GM18951 (cell line): ENCODE measurements around the gene DCDC2.
"Not testable (repeated sequence)": the region's sequence is repeated elsewhere in the genome, so short reads cannot be mapped to it uniquely, and the experiment has no call there.

Experiments used
- POLR2A ChIP-seq: IDR thresholded peaks from 4 replicates; pipeline ENCODE4 v1.6.1; 2011; ENCODE audit warnings: mild to moderate bottlenecking; ENCODE audit not compliant: insufficient read length, insufficient read depth; ENCODE audit errors: extremely low read depth
- in situ Hi-C: fragments of 300-500 bp; cut with MboI; formaldehyde crosslinking; loops from one replicate; pipeline ENCODE4 v1.12.0; 2022; ENCODE audit warnings: low sequenced_read_pairs, mixed read lengths, inconsistent platforms; ENCODE audit not compliant: unreplicated experiment

Gene DCDC2

DNA sequence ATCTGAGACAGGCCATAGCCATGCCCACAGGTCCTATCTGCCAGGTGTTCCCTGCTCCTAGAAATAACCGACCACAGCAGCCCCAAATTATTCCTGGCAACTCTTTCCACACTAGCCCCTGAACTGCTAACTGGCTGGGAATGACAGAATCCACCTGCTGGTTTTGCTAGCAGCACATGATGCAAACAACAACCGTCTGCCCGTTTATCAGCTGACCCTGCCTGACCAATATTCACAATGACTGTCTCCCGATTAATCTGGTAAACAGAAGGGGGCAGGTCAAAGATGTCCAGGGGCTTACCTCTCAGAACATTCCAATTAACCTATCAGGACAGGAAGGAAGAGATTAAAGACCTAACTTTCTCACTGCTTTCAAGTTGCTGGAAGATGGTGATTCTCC lies 130.3 kb downstream of the DCDC2 start:
- TF ChIP-seq POLR2A: no peak
- in situ Hi-C loops: no loop called here

DNA sequence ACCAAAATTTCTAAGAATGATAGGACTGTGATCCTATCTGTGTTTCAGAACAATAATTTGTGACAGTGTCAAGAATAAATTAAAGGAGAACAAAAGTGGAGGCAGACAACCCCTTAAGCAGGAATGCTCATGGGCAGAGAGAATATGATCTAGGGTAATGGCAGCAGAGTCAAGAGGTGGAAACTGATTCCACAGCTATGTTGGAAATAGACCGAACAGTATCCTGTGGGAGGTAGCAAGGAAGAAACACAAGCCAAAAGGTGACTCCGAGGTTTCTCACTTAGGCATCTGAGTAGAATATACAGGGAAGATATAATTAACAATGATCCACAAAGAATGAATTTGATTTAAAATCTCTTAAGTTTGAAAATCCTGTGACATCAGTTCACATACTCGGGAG lies 131.3 kb downstream of the DCDC2 start:
- no peak for TF ChIP-seq POLR2A
- in situ Hi-C loops: no loop called here

DNA sequence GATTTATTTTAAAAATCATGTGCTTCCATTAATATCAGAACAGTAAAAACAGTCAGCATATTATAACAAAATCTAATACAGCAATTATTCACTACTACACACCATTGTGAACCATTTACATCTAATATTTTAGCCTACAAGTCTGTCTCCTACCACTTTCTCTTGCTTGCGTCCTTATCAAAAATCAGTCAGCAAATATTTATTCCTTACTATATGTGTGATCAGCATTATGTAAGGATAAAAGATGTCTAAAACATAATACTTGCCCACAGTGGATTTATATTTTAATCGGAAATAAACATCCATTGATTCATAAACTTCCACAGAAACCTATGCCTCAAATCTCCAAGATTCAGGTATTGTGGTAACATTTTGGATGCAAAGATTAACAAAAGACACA lies 132.0 kb downstream of the DCDC2 start:
- in situ Hi-C loops: no loop called here
- TF ChIP-seq POLR2A: no peak

DNA sequence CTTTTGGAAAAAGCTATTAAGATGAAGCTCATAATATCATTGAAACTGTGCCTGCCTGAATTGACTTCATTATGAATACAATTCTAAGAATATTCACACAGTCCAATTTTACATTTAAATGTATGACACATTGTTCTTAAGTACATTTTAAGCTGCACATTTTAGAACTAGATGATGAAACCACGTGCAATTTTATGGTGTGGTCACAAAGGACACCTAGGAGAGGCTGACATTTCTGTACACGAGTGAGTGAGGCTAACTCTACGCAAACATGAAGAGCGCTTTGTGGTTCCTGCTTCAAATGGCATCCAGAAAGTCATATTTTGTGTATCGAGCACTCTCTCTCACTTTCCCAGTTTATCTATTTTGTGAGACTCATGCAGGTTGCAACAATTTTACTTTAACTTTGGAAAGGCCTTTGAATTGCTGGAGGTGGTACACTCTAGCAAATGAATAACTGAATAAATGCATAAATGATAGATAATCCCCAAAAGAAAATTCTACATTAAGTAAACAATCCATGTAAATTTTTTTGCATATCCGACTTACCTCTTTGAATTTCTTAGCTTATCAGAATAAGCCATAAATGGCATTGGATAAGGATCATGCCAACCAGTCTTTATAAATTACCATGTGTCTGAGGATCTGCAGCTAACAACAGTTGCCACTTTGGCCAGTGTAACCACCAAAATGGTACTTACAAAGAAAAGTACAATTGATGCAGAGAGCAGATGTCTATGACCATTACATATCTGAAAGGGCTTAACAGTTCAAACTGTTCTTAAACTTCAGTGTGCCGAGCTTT lies 134.5 kb downstream of the DCDC2 start:
- in situ Hi-C loops: no loop called here
- no peak for TF ChIP-seq POLR2A

DNA sequence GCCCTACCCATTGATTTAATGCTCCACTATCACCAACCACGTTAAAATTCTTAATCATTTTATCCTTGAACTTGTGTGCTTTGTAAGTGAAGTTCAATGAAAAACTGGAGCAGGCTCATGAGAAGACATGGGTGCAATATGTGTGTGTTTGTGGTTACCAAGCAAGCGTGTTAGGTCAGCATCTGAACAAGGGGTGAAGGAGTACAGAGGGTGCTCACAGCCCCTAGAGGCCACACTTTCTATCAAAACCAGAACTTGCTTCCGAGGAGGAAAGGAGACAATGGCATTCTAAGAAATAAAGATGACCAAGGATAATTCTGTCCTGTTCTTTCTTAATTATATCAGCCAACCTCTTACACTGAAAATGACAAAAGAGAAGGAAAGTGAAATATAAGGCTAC lies 138.2 kb downstream of the DCDC2 start:
- in situ Hi-C loops: no loop called here
- no peak for TF ChIP-seq POLR2A

DNA sequence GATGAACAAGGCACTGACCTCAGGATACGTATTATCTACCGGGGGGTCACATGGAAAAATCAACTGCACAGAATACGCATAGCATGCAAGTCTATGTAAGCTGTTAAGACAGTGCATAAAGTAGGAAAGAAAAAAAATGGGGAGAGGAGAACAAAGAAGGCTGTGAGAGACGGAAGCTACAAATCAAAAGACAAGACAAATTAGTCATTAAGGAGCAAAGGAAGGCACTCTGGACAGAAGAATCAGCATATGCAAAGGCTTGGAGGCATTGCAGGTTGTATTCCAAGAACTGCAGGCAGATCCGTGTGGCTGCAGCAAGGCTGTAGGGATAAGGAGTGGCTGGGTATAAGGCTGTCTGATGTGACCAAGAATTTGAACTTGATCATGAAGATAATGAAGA lies 142.9 kb downstream of the DCDC2 start:
- in situ Hi-C loops: no loop called here
- no peak for TF ChIP-seq POLR2A

DNA sequence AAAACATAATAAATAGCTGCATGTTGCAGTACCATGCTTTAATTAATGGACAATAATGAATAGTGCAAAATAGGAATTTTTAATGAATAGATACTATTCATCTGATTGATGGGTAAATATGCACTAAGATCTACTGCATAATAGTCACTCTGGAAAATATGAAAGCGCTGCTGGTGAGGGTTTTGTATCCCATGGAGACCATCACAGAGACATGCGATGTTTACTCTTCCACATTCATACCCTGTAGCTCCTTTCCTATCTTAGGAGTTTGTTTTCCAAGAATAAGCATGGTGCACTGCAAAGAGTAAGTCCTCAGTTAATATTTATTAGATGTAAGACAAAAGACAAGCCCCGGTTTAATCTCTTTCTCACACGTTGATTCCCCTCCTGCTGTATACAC lies 150.4 kb downstream of the DCDC2 start:
- in situ Hi-C loops: no loop called here

DNA sequence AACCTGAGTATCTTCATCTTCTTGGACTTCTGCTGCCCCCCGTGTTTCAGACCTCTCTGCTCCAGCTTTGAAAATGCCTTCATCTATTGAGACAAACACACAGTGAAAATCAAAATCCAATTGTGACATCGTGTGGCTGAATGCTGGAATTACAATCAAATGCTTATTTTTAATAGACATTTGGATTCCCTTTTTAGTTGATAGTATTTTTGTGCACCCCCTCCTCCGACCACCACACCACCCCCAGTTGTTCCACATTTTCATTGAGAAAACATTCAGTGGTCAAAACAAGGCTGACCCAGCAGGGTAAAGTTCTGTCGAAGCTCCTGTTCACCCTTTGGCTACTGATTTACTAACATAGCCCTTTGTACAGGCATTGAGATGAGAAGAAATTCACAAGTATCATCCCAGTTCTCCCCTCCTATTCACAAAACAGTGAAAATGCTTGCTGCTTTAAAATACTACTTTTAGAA lies 152.8 kb downstream of the DCDC2 start:
- TF ChIP-seq POLR2A: no peak
- in situ Hi-C loops: no loop called here

More for the DNA sequence above, 150.4 kb downstream of the DCDC2 start:
- TF ChIP-seq POLR2A: no peak

DNA sequence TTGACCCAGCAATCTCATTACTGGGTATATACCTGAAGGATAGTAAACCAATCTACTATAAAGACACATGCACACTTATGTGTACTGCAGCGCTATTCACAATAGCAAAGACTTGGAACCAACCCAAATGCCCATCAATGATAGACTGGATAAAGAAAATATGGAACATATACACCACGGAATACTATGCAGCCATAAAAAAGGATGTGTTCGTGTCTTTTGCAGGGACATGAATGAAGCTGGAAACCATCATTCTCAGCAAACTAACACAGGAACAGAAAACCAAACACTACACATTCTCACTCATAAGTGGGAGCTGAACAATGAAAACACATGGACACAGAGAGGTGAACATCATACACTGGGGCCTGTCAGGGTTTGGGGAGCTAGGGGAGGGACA lies 153.7 kb downstream of the DCDC2 start:
- in situ Hi-C loops: not testable (repeated sequence)

DNA sequence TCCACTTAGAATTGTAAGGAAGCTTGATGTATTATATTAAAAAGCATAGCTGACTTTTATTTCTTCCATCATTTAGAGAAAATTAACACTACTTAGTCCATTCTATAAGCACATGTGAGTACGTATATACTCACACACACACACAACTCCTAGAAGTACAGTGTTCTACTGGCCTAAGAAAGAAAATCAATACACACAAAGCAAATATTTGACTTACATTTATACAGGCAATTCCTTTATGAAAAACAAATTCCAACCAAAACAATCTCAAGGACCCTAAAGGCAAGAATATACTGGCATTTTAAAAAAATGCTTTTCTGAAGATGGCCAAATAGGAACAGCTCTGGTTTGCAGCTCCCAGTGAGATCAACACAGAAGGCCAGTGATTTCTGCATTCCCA lies 160.0 kb downstream of the DCDC2 start:
- TF ChIP-seq POLR2A: no peak
- in situ Hi-C loops: no loop called here

DNA sequence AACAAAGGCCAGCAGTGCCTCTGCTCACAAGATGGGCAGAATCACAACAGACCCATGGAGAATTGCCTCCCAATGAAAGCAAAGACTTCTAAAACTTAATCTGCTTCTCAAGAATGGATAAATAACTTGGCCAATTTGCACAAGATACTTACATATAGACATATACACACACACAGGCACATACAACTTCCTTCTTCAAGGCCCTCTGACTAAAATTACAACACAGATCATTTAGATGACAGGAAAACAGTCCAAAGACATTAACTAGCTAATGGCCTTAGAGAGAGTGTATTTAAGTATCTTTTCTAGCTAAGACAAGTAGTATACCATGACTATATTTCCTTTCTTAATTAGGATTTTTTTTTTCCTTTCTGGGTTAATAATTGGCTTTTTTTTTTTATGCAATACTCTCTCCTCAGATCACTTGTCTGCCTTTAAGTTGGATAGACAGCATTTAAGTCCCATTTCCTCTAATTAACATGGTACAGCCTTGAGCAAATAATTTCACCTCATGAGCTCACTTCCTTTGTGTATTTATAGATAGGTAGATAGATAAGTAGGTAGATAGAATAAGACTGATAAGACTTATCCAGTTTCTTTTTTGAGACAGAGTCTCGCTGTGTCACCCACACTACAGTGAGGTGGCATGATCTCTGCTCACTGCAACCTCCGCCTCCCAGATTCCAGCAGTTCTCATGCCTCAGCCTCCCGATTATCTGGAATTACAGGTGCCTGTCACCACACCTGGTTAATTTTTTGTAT lies 161.8 kb downstream of the DCDC2 start:
- in situ Hi-C loops: no loop called here
- TF ChIP-seq POLR2A: no peak

DNA sequence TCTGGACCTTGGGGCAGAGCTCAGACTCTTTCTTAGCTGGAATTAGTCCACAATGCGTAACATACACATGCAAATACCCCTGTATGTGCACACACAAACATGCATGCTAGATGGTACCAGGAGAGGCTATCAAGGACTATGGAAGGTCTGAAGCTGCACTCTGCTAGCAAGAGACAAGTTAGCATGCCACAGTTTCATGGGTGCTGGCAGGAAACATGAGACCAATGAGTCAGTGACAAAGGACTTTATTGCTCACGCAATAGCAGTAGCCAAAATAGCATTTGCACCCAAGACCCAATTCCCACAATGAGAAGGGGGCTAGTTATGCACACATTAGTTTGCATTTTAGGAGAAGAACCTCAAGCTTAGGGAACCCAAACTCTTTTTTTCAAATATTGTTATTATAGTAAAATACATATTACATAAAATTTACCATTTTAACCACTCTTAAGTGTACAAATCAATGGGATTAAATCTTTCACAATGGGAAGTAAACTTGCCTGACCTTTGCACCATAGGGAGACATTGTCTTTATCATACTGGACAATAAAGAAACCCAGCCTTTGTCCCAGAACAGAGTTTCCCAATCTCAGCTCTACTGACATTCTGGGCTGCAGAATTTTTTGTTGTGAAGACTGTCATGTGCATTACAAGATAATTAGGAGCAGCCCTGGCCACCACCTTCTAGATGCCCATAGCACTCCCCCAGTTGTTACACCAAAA lies 162.7 kb downstream of the DCDC2 start:
- in situ Hi-C loops: no loop called here
- TF ChIP-seq POLR2A: no peak

DNA sequence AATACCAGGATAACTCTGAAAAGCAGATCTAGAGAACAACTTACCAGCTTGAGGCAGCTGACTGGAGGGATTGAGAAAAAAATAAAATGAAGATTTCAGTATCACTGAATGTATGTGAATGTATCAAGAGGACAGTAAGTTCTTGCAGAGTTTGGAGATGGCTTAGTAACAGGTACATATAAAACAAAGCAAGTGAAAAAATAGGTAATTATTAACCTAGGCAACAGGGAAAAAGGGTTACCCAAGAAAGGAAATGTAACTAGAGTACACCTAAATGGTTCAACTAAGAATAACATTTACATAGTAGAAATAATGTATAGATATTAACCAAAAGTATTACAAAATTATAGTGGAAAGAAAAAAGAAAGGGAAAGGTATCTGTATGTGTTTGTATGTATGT lies 164.5 kb downstream of the DCDC2 start:
- in situ Hi-C loops: no loop called here

DNA sequence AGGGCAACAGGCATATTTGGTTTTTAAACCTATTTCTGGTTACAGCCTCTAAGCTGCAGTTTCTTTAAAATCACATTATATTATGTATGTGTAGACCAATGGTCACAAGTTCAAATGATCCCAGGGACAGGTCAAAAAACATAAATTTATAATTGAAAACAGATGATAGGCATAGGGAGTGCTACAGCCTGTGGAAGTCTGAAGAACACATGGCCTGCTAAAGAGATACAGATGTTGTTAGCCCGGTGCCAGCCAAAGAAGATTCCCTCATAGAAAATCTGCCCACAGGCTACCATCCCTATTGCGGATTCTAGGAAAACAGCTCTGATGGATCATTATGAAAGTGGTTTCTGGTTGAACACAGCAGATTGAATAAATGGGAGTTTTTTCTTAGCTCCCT lies 166.5 kb downstream of the DCDC2 start:
- in situ Hi-C loops: no loop called here
- no peak for TF ChIP-seq POLR2A

More for the DNA sequence above, 164.5 kb downstream of the DCDC2 start:
- no peak for TF ChIP-seq POLR2A

DNA sequence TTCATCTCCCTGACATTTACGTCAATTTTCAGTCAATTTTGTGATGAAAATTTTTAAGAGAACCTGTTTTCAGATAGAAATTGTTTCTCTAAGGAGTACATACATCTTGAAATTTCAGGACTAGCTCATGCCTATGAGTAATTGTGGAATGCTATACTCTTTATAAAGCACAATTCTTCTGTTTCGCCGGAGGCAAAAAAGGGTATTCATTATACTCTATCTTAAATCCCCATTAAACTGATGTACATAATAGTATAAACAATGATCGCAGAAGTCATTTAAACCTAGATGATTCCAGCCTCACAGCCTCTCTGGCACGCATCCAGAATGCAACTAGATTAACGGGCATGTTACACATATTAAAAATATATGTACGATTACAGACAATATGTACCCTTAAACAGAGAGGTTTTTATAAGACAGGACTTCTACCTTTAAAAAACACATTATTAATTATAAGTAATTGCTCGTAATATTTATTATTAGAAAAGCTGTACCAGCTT lies 169.2 kb downstream of the DCDC2 start:
- in situ Hi-C loops: no loop called here
- TF ChIP-seq POLR2A: no peak
